Endothelial cell of umbilical vein (primary cell): ENCODE data around the gene SYT6. TPM values are rescaled to one million over a fixed set of nuclear protein-coding genes. Genes with fewer than 3 reads are reported as not detected.

Source experiments
- BruUV-seq: library from RNA; stranded (reverse); fragments of 400-500 nt; replicated peaks from 2 replicates; lab custom pipeline; 2021; lab: Mats Ljungman, UMichigan
- CTCF ChIA-PET: fragments of 300-600, 350-600 bp; sonication (Branson Sonifier 250); formaldehyde crosslinking; loops from one replicate; lab custom pipeline; 2021; ENCODE audit warnings: antibody characterized with exemption, inconsistent platforms; lab: Charles Lee
- POLR2A ChIA-PET: fragments of 300-600, 350-600 bp; sonication (Branson Sonifier 250); formaldehyde crosslinking; loops from one replicate; lab custom pipeline; 2021; ENCODE audit warnings: antibody characterized with exemption, inconsistent platforms; lab: Charles Lee
- DNase-seq: peaks from one replicate; pipeline ENCODE4 v3.0.0-alpha.2; 2011; ENCODE audit warnings: low read depth, low spot score
- FAIRE-seq: peaks from 2 replicates; lab custom pipeline; 2011; peaks lifted over from hg19 to GRCh38; lab: Jason Lieb, UNC
- H2AFZ ChIP-seq: 2 replicates; pipeline ENCODE4 v1.6.0; 2012; ENCODE audit warnings: low read depth, low read length, control low read depth, inconsistent platforms
- H3K27ac ChIP-seq: 2 replicates; pipeline ENCODE4 v1.5.1; 2011; ENCODE audit warnings: low read depth, mild to moderate bottlenecking, control low read depth, low read length, moderate library complexity; ENCODE audit not compliant: insufficient read depth
- H3K27me3 ChIP-seq, 2 experiments: 2 replicates each; pipeline versions ENCODE4 v1.6.0 to v1.6.1; 2011; ENCODE audit warnings: low read length in 2 of 2, mixed read lengths in 1 of 2; ENCODE audit not compliant: control insufficient read depth in 2 of 2, insufficient read depth in 2 of 2
- H3K36me3 ChIP-seq, 2 experiments: 2 replicates in 1 of 2; 3 replicates in 1 of 2; pipeline ENCODE4 v1.5.1; 2011; ENCODE audit warnings: low read length in 2 of 2, mild to moderate bottlenecking in 1 of 2, moderate library complexity in 1 of 2; ENCODE audit not compliant: control insufficient read depth in 2 of 2, insufficient read depth in 2 of 2; ENCODE audit errors: extremely low read depth in 1 of 2
- H3K4me1 ChIP-seq: 3 replicates; pipeline ENCODE4 v1.5.1; 2011; ENCODE audit warnings: mild to moderate bottlenecking, low read length; ENCODE audit not compliant: control insufficient read depth, insufficient read depth; ENCODE audit errors: extremely low read depth
- H3K4me2 ChIP-seq: 2 replicates; pipeline ENCODE4 v1.6.1; 2011; ENCODE audit warnings: low read length, control low read depth, mixed read lengths; ENCODE audit not compliant: insufficient read depth
- H3K4me3 ChIP-seq, 3 experiments: fragments of 200-600 bp in 1 of 3; sonication (generic), shearing (Covaris generic) in 1 of 3; replicated peaks in 1 of 3; 2 replicates each; pipeline ENCODE4 v1.5.1; 2011 to 2016; ENCODE audit warnings: control low read depth in 3 of 3, low read length in 3 of 3, mild to moderate bottlenecking in 2 of 3, inconsistent platforms in 1 of 3, low read depth in 1 of 3, moderate library complexity in 1 of 3; ENCODE audit not compliant: insufficient read depth in 1 of 3
- H3K79me2 ChIP-seq: 2 replicates; pipeline ENCODE4 v1.6.0; 2012; ENCODE audit warnings: low read length, inconsistent platforms; ENCODE audit not compliant: control insufficient read depth, insufficient read depth
- H3K9ac ChIP-seq: replicated peaks from 2 replicates; pipeline ENCODE3; 2011; ENCODE audit warnings: low read length, control low read depth; ENCODE audit not compliant: insufficient read depth; ENCODE audit errors: extremely low read depth
- H3K9me1 ChIP-seq: replicated peaks from 3 replicates; pipeline ENCODE4 v1.6.0; 2011; ENCODE audit warnings: mild to moderate bottlenecking, low read length; ENCODE audit not compliant: control insufficient read depth, insufficient read depth; ENCODE audit errors: extremely low read depth
- H3K9me3 ChIP-seq: replicated peaks from 2 replicates; pipeline ENCODE4 v1.5.1; 2012; ENCODE audit warnings: low read length, inconsistent platforms; ENCODE audit not compliant: control insufficient read depth, insufficient read depth
- H4K20me1 ChIP-seq: replicated peaks from 2 replicates; pipeline ENCODE3; 2011; ENCODE audit warnings: mild to moderate bottlenecking, low read length; ENCODE audit not compliant: control insufficient read depth, insufficient read depth; ENCODE audit errors: extremely low read depth
- EZH2 ChIP-seq: IDR thresholded peaks from 2 replicates; pipeline ENCODE4 v1.6.1; 2012; ENCODE audit warnings: borderline replicate concordance, low read depth, mild to moderate bottlenecking, moderate library complexity, low read length, inconsistent platforms; ENCODE audit not compliant: severe bottlenecking
- FOS ChIP-seq: IDR thresholded peaks from 2 replicates; pipeline ENCODE4 v1.6.1; 2011; ENCODE audit warnings: mild to moderate bottlenecking, low read length, moderate library complexity, borderline replicate concordance; ENCODE audit not compliant: insufficient read depth
- GATA2 ChIP-seq: IDR thresholded peaks from 2 replicates; pipeline ENCODE4 v1.7.0; 2011; ENCODE audit warnings: low read depth, mild to moderate bottlenecking, moderate library complexity, mixed read lengths, low read length; ENCODE audit not compliant: insufficient read length, insufficient read depth
- JUN ChIP-seq: IDR thresholded peaks from 2 replicates; pipeline ENCODE4 v1.6.1; 2011; ENCODE audit warnings: borderline replicate concordance, low read depth; ENCODE audit not compliant: insufficient read length, insufficient read depth
- MAX ChIP-seq: IDR thresholded peaks from 2 replicates; pipeline ENCODE4 v1.6.1; 2011; ENCODE audit not compliant: insufficient read depth, insufficient read length
- MYC ChIP-seq: IDR thresholded peaks from one replicate; pipeline ENCODE4 v1.6.1; 2011; ENCODE audit warnings: mild to moderate bottlenecking, low read depth, low read length
- POLR2A ChIP-seq: IDR thresholded peaks from 2 replicates; pipeline ENCODE4 v1.6.1; 2012; ENCODE audit warnings: low read depth, mild to moderate bottlenecking, control low read depth, low read length
- POLR2AphosphoS5 ChIP-seq: IDR thresholded peaks from 2 replicates; pipeline ENCODE4 v1.6.1; 2012; ENCODE audit warnings: low read depth, mild to moderate bottlenecking, control low read depth, low read length, moderate library complexity; ENCODE audit not compliant: insufficient read depth
- dilution Hi-C: fragments of 300-500 bp; cut with MboI; formaldehyde crosslinking; loops from one replicate; pipeline ENCODE4 v1.15.0; 2019; ENCODE audit warnings: low sequenced_read_pairs; ENCODE audit not compliant: extremely low pct_ligation_motif_present
- intact Hi-C: fragments of 100-400 bp; cut with micrococcal nuclease; formaldehyde crosslinking; loops from one replicate; pipeline ENCODE4 v1.10.0; 2022
- polyA plus RNA-seq, 4 experiments: library from polyadenylated mRNA; depleted of rRNA in 3 of 4; stranded (reverse) in 3 of 4; unstranded in 1 of 4; fragments of >200 nt; gene quantifications; 2 replicates each; pipeline versions ENCODE4 v1.2.1 to v1.2.3, GENCODE V29; 2011 to 2012; ENCODE audit warnings: missing spikeins in 1 of 4
- total RNA-seq: library from RNA; stranded (reverse); gene quantifications from 2 replicates; pipeline ENCODE4 v1.2.3, GENCODE V29; 2021
- TF ChIP-seq, protein P1 (sequence below), 2 donors: IDR thresholded peaks; 1 replicate in 1 of 2; 2 replicates in 1 of 2; pipeline ENCODE4 v1.5.1; 2011; ENCODE audit warnings: low read length in 2 of 2, mild to moderate bottlenecking in 2 of 2, moderate library complexity in 2 of 2, control low read depth in 1 of 2, inconsistent platforms in 1 of 2, low read depth in 1 of 2; ENCODE audit not compliant: insufficient read depth in 1 of 2; ENCODE audit errors: extremely low read depth in 1 of 2

SYT6 gene
- total and polyA plus RNA-seq, 2 donors (not counting 3 experiments of a cell fraction or from before 2014, with no cell fraction given) = 0.04 TPM; not detected in 1

DNA sequence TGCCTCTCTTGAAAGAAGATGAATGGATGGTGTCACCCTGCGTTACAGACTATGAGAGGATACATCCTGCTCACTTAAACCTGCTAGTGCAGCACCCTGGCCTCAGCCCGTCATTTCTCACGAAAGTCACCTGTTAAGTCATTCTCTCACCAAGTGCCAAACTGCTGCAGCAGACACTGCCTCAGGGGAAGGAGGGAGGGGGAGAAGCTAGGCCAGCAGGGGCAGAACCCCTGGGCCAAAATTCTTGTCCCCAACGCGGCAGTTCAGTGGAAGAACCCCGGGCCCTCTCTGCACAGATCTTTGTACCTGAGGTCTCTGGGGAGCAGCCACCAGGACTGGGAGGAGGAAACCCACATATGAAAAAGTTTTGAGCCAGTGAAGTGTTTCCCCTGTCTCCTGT is 37.6 kb downstream of the SYT6 start:
- intact Hi-C loops (no loop called here), dilution Hi-C loops (no loop called here)
- H3K36me3 ChIP-seq = no peaks in the 10 kb centered on the region
- TF ChIP-seq FOS = no peak
- TF ChIP-seq GATA2 = no peak
- no peak for TF ChIP-seq JUN
- TF ChIP-seq EZH2 = no peak
- no peak for TF ChIP-seq MAX
- TF ChIP-seq MYC = no peak
- TF ChIP-seq POLR2A = no peak
- no peak for TF ChIP-seq POLR2AphosphoS5
- TF ChIP-seq, protein P1, sequence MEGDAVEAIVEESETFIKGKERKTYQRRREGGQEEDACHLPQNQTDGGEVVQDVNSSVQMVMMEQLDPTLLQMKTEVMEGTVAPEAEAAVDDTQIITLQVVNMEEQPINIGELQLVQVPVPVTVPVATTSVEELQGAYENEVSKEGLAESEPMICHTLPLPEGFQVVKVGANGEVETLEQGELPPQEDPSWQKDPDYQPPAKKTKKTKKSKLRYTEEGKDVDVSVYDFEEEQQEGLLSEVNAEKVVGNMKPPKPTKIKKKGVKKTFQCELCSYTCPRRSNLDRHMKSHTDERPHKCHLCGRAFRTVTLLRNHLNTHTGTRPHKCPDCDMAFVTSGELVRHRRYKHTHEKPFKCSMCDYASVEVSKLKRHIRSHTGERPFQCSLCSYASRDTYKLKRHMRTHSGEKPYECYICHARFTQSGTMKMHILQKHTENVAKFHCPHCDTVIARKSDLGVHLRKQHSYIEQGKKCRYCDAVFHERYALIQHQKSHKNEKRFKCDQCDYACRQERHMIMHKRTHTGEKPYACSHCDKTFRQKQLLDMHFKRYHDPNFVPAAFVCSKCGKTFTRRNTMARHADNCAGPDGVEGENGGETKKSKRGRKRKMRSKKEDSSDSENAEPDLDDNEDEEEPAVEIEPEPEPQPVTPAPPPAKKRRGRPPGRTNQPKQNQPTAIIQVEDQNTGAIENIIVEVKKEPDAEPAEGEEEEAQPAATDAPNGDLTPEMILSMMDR (IDR thresholded peaks at IDR 0.05; ENCODE audit: extremely low read depth in 1 of 2, insufficient read depth in 1 of 2, low read depth in 1 of 2, low read length in 2 of 2) = no peak
- H3K9me1 ChIP-seq = no peaks in the 10 kb centered on the region
- no TSS peak for BruUV-seq
- no peaks in the 10 kb centered on the region for H3K9me3 ChIP-seq
- H3K79me2 ChIP-seq = no peaks in the 10 kb centered on the region
- DNase-seq (no peak), FAIRE-seq (no peak)
- CTCF ChIA-PET = no interaction called here
- H2AFZ ChIP-seq = no peak overlapping the region
- no peak overlapping the region for H3K4me2 ChIP-seq
- H4K20me1 ChIP-seq = no peaks in the 10 kb centered on the region
- no peak overlapping the region for H3K27ac ChIP-seq
- H3K4me3 ChIP-seq = no peak overlapping the region
- H3K9ac ChIP-seq = no peak overlapping the region
- H3K4me1 ChIP-seq = no peaks in the 10 kb centered on the region
- POLR2A ChIA-PET = no interaction called here
- no peaks in the 10 kb centered on the region for H3K27me3 ChIP-seq
